ENCODE data around the gene SUCO. TPM values are rescaled to one million over a fixed set of nuclear protein-coding genes. Genes with fewer than 3 reads are reported as not detected.

The SUCO gene
- total and polyA plus RNA-seq, 2 of the 4 experiments (the other 2 are of a cell fraction): 11.4 to 21.5 TPM

- no peak for TF ChIP-seq MXI1 (IDR thresholded peaks at IDR 0.05; ENCODE audit: borderline replicate concordance, low read depth, low read length)
- no peak for TF ChIP-seq NFE2L2 (IDR thresholded peaks at IDR 0.05; ENCODE audit: low read depth, low read length)
- no peak for TF ChIP-seq ELK1 (IDR thresholded peaks at IDR 0.05; ENCODE audit: borderline replicate concordance, low read depth, low read length)
Measured at GRCh38 chr1:172536256-172536655, 3.3 kb downstream of the SUCO start (continued).

- ATAC-seq (ENCODE audit: low read depth) (no peak), DNase-seq (peak; percentile 29)
- Histone ChIP-seq H3K56ac (ENCODE audit: extremely low read depth, insufficient read depth, low read length) (no peak overlapping the region), H2AK9ac (replicated peaks; ENCODE audit: low read depth, low read length, poor library complexity) (no peak overlapping the region), H4K5ac (ENCODE audit: low read depth, low read length) (no peak overlapping the region), H4K8ac (ENCODE audit: low read depth in 2 of 2, low read length in 2 of 2) (no peak overlapping the region), H2AFZ (replicated peaks; ENCODE audit: low read length, poor library complexity) (no peak overlapping the region), H3K27me3 (ENCODE audit: control insufficient read depth, insufficient read depth, low read length) (no peaks in the 10 kb centered on the region), H3K23ac (ENCODE audit: low read depth, low read length) (no peak overlapping the region), H4K20me1 (ENCODE audit: insufficient read depth, low read length) (peaks cover 39% of the 10 kb centered on the region; the same call in 1 of the 2 replicates), H3K9me3 (ENCODE audit: control insufficient read depth, insufficient read depth, low read length) (no peaks in the 10 kb centered on the region), H3K4me2 (ENCODE audit: low read depth, low read length) (no peak overlapping the region), H3K27ac (ENCODE audit: insufficient read depth, low read length) (no peak overlapping the region), H4K91ac (ENCODE audit: insufficient read depth, low read depth, low read length) (no peak overlapping the region), H3K9ac (ENCODE audit: low read depth, low read length) (no peak overlapping the region), H2AK5ac (ENCODE audit: low read depth, low read length) (no peak overlapping the region), H3K4me1 (ENCODE audit: control insufficient read depth, insufficient read depth, low read length) (peaks cover 2% of the 10 kb centered on the region; the same call in 1 of the 2 replicates), H2BK5ac (ENCODE audit: low read depth, low read length, poor library complexity, severe bottlenecking) (no peak overlapping the region), H2BK15ac (ENCODE audit: low read depth, low read length) (no peak overlapping the region), H2BK20ac (ENCODE audit: low read depth, low read length) (no peak overlapping the region), H3K36me3 (ENCODE audit: control insufficient read depth, insufficient read depth, low read length) (no peaks in the 10 kb centered on the region), H3K4ac (ENCODE audit: low read depth, low read length) (no peak overlapping the region), H3K9me1 (ENCODE audit: insufficient read depth, low read length) (peaks cover 7% of the 10 kb centered on the region; the same call in 1 of the 2 replicates), H3K18ac (ENCODE audit: low read depth, low read length) (no peak overlapping the region), H3K79me1 (ENCODE audit: low read depth in 1 of 2, low read length in 2 of 2) (peaks cover 9 to 55% of the 10 kb centered on the region in 2 experiments; a peak in 3 of 4 replicates), H2BK120ac (ENCODE audit: low read depth, low read length) (no peak overlapping the region), H3K14ac (replicated peaks; ENCODE audit: low read depth, low read length) (no peak overlapping the region), H3K4me3 (ENCODE audit: insufficient read depth, low read depth, low read length) (no peak overlapping the region)
- no CpG with 5 or more reads among the region's 2 CpGs for WGBS, 2 experiments (ENCODE audit: extremely low coverage in 2 of 2, insufficient read length in 1 of 2)
- TF ChIP-seq SMC3 (IDR thresholded peaks at IDR 0.05; ENCODE audit: low read depth, low read length) (no peak), MAFK (IDR thresholded peaks at IDR 0.05; ENCODE audit: low read depth, low read length) (no peak), RAD21 (IDR thresholded peaks at IDR 0.05; ENCODE audit: low read length) (no peak), CHD1 (IDR thresholded peaks at IDR 0.05; ENCODE audit: low read depth, low read length) (no peak), RCOR1 (IDR thresholded peaks at IDR 0.05; ENCODE audit: insufficient replicate concordance, low read length) (no peak), NFE2L2 (IDR thresholded peaks at IDR 0.05; ENCODE audit: low read depth, low read length) (no peak)
- ChIA-PET CTCF (interaction anchor here (1.4 kb wide), 1 partner anchor 182 kb away, joined by 4 read pairs; no protein-coding TSS in a partner anchor), POLR2A (ENCODE audit: unreplicated experiment) (no interaction called here)
- no TSS peak for BruUV-seq (replicated peaks)
- dilution Hi-C loops (cut with HindIII; ENCODE audit: low sequenced_read_pairs, unreplicated experiment) (no loop called here), intact Hi-C loops (cut with micrococcal nuclease) (no loop called here), in situ Hi-C loops (cut with MboI; ENCODE audit: low sequenced_read_pairs) (no loop called here)
Measured at GRCh38 chr1:172537366-172537765, 4.4 kb downstream of the SUCO start.

All from IMR-90 (cell line).